ENCODE measurements around the gene MOB1B. TPM values are rescaled to one million over a fixed set of nuclear protein-coding genes. Genes with fewer than 3 reads are reported as not detected.

Gene MOB1B
- total RNA-seq, result 42.3 TPM

DNA sequence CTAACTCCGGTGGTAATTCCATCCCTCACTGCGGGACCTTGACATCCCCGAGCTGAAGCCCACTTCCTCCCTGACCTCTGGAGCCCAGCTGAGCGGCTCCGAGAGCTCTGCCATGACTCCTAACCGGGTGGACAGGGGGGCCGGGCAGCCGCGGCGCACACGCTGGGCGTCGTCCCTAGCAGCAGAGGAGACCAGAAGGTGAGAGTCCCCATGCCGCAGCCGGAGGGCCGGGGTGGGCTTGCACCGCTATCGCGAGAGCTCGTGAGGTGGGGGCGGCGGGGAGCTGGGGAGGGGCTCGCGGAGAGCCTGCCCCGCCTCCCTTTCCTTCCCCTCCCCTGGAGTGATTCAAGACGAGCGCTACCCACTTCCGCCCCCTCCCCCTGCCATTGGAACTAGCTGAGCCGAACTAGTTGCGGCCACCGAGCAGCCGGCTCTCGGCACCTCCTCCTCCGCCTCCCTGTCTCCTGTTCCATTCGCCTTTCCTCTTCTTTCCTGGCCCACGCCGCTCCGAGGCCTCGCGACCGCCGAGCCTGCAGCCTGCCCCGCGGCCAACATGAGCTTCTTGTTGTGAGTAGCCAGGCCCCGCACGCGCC, at the start of gene MOB1B:
MOB1B (plus strand) TSS at position 386 of the 593 bp plus-strand sequence; CDS start at position 554, 168 bp downstream.

DNA sequence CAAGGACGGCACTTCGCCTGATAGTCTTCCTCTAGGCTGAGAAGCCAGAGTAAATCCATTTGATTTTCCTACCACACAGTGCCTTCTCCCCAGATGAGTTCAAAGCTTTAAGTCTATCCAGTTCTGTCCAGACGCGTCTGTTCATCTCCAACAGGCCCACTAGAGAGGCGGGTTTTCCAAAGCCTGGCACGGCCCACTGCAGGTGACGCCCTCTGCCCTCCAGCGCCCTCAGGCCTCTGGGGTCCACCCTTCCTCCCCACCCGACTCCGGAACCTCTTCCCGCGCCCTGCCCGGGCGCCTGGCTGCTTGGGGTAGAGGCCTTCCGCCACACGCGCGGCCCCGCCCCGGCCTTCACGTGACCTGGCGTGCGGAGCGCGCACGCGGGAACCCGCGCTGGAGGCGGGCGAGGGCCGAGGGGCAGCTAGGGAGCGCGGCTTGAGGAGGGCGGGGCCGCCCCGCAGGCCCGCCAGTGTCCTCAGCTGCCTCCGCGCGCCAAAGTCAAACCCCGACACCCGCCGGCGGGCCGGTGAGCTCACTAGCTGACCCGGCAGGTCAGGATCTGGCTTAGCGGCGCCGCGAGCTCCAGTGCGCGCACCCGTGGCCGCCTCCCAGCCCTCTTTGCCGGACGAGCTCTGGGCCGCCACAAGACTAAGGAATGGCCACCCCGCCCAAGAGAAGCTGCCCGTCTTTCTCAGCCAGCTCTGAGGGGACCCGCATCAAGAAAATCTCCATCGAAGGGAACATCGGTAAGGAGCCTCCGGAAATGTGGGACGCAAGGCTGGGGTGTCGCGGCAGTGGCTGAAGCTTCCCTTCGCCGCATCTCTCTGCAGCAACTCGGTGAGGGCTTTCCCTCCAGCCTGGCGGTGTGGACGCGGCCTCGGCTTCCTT, 91.3 kb downstream of the MOB1B start, which contains the start of gene DCK:
DCK (plus strand) TSS at position 469 of the 888 bp plus-strand sequence; CDS start at position 656, 187 bp downstream.

Other genes with a start within 250 kb of the MOB1B start
- gene JCHAIN, start 235.9 kb upstream of the MOB1B start, total RNA-seq, result not detected
- 15.7 TPM for gene UTP3, start 213.8 kb upstream of the MOB1B start, total RNA-seq
- 375 TPM for gene RUFY3, start 180.4 kb upstream of the MOB1B start, total RNA-seq
- 52.9 TPM for gene GRSF1, start 62.5 kb upstream of the MOB1B start, total RNA-seq
- gene DCK, start 91.3 kb downstream of the MOB1B start, total RNA-seq, result 68.5 TPM